Uterus (tissue), 4 donors: Measurements from ENCODE around the gene TGDS. TPM values are rescaled to one million over a fixed set of nuclear protein-coding genes. Genes with fewer than 3 reads are reported as not detected.

Source experiments
- DNase-seq, 2 donors: peaks; one replicate each; pipeline ENCODE4 v3.0.0-alpha.2; 2019 to 2020
- H3K27ac ChIP-seq, 2 donors: fragments of 200-600 bp; sonication (generic); 1 replicate in 1 of 2; 2 replicates in 1 of 2; pipeline ENCODE4 v1.5.1; 2016 to 2018
- H3K27me3 ChIP-seq, 2 donors: fragments of 200-600 bp; sonication (generic); one replicate each; pipeline ENCODE4 v1.5.1; 2018 to 2019; ENCODE audit warnings: control low read depth in 1 of 2
- H3K36me3 ChIP-seq, 2 donors: fragments of 200-600 bp; sonication (generic); one replicate each; pipeline ENCODE4 v1.5.1; 2019; ENCODE audit warnings: control low read depth in 1 of 2
- H3K4me1 ChIP-seq, 2 donors: fragments of 200-600 bp; sonication (generic); one replicate each; pipeline ENCODE4 v1.5.1; 2018 to 2019; ENCODE audit warnings: control low read depth in 1 of 2
- H3K4me3 ChIP-seq, 2 donors: fragments of 200-600 bp; sonication (generic); 1 replicate in 1 of 2; 2 replicates in 1 of 2; pipeline ENCODE4 v1.5.1; 2018 to 2019; ENCODE audit warnings: mild to moderate bottlenecking in 1 of 2
- H3K9me3 ChIP-seq, 2 donors: fragments of 200-600 bp; sonication (generic); one replicate each; pipeline ENCODE4 v1.5.1; 2019; ENCODE audit warnings: control low read depth in 1 of 2
- POLR2A ChIP-seq, 2 donors: fragments of 450-650 bp; IDR thresholded peaks; one replicate each; pipeline ENCODE4 v1.6.1; 2016; ENCODE audit warnings: antibody characterized with exemption in 2 of 2, mild to moderate bottlenecking in 1 of 2, moderate library complexity in 1 of 2
- intact Hi-C: fragments of 100-400 bp; cut with DNase I; formaldehyde crosslinking; loops from one replicate; pipeline ENCODE4 v1.15.1; 2023; ENCODE audit warnings: low total_unique reads
- total RNA-seq, 4 donors: library from RNA; depleted of rRNA in 3 of 4; stranded (reverse); fragments of >200 nt in 3 of 4; gene quantifications; one replicate each; pipeline versions ENCODE4 v1.1.0 to v1.2.4, GENCODE V29; 2014 to 2023
- TF ChIP-seq, protein P1 (sequence below), 4 experiments: fragments of 200-600 bp in 2 of 4; fragments of 450-650 bp in 2 of 4; sonication (generic) in 2 of 4; IDR thresholded peaks; one replicate each; pipeline ENCODE4 v1.5.1; 2016 to 2019; ENCODE audit warnings: antibody characterized with exemption in 4 of 4, mild to moderate bottlenecking in 2 of 4, moderate library complexity in 1 of 4
- donor health status: DM: yes; HTN: yes; CAD: no.

Gene TGDS
- total RNA-seq, 4 donors from 2014 or later: 10.2 to 29.7 (median 14.7) TPM

DNA sequence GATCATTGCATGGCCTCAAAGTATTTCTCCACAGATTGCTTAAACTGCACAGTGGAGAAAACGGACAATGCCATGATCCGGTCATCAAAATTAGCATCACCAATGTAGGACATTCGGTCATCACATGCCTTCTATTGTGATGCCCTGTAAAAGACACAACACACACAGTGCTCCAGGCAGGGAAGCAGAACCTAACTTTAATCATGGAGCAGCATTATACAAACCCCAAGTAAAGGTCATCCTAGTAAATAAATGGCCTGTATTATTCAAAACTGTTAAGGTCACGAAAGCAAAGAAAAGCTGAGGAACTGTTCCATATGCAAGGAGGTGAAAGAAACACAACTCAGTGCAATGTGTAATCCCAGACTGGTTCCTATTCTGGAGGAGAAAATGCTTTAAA is 42.2 kb downstream of the TGDS start:
- no peaks in the 10 kb centered on the region for H3K9me3 ChIP-seq
- H3K4me1 ChIP-seq: no peaks in the 10 kb centered on the region
- intact Hi-C loops: loop anchor here (10.0 kb wide), 1 partner anchor 51 kb away; the partner anchor contains the start of gene GPR180
- TF ChIP-seq POLR2A (IDR thresholded peaks at IDR 0.05): no peak
- TF ChIP-seq, protein P1, sequence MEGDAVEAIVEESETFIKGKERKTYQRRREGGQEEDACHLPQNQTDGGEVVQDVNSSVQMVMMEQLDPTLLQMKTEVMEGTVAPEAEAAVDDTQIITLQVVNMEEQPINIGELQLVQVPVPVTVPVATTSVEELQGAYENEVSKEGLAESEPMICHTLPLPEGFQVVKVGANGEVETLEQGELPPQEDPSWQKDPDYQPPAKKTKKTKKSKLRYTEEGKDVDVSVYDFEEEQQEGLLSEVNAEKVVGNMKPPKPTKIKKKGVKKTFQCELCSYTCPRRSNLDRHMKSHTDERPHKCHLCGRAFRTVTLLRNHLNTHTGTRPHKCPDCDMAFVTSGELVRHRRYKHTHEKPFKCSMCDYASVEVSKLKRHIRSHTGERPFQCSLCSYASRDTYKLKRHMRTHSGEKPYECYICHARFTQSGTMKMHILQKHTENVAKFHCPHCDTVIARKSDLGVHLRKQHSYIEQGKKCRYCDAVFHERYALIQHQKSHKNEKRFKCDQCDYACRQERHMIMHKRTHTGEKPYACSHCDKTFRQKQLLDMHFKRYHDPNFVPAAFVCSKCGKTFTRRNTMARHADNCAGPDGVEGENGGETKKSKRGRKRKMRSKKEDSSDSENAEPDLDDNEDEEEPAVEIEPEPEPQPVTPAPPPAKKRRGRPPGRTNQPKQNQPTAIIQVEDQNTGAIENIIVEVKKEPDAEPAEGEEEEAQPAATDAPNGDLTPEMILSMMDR (IDR thresholded peaks at IDR 0.05): no peak
- H3K4me3 ChIP-seq: no peak overlapping the region
- H3K27ac ChIP-seq: no peak overlapping the region
- no peaks in the 10 kb centered on the region for H3K27me3 ChIP-seq
- DNase-seq: no peak
- no peaks in the 10 kb centered on the region for H3K36me3 ChIP-seq

DNA sequence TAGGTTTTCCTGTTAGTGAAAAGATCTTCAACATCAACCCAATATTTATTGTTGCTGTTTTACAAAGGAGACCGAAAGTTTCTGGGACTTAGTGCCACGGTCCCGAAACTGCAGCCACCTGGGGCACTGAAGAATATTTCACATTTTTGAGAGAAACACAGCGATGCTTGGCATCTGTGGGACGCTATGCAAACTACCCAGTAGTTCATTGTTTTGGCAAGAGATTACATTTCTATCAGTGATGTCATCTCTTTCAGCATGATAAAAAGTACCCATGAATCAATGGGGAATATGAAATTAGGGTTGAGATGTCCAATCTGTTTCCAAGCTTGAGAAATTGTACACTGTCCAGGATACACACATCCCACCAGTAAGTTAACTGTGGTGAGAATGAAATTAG is 43.9 kb downstream of the TGDS start:
- no peaks in the 10 kb centered on the region for H3K4me1 ChIP-seq
- no peaks in the 10 kb centered on the region for H3K36me3 ChIP-seq
- H3K27me3 ChIP-seq: no peaks in the 10 kb centered on the region
- intact Hi-C loops: loop anchor here (10.0 kb wide), 1 partner anchor 53 kb away; the partner anchor contains the start of gene GPR180
- no peaks in the 10 kb centered on the region for H3K9me3 ChIP-seq
- TF ChIP-seq, protein P1 (IDR thresholded peaks at IDR 0.05): no peak
- TF ChIP-seq POLR2A (IDR thresholded peaks at IDR 0.05): no peak
- no peak for DNase-seq
- H3K4me3 ChIP-seq: no peak overlapping the region
- no peak overlapping the region for H3K27ac ChIP-seq

DNA sequence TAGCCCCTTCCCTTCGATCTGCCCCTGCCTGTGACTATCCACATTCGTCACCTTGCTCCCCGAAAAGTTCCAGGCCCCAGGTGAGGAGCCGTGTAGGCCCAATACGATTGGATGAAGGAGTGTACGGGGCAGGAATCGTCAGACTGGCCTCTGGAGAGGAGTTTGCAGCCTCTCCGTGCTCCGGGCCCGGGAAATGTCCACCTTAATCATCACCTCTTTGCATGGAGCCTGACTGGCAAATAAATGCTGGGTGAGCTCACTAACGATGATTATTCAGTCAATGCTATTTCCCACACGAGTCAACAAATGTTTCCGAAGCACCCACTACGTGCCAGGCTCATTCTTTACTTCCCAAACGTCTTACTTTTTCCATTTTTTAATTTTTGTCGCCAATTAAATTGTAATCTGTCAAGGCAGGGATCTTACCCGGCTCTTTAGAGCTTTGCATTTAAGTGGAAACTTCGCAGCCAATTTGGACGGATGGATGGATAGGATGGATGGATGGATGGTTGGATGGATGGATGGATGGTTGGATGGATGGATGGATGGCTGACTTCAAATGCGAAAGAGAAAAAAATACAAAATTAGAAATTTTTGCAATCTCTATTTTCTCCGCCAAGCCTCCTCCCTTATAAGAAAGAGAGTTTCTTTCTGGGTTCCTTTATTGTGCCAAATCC is 45.8 kb downstream of the TGDS start:
- Histone ChIP-seq H3K9me3 (no peaks in the 10 kb centered on the region), H3K27me3 (no peaks in the 10 kb centered on the region), H3K36me3 (no peaks in the 10 kb centered on the region), H3K27ac (peak overlapping the region; percentile 92 to 100), H3K4me3 (peak overlapping the region; percentile 55 to 68), H3K4me1 (no peaks in the 10 kb centered on the region)
- TF ChIP-seq, protein P1 (IDR thresholded peaks at IDR 0.05): no peak
- TF ChIP-seq POLR2A (IDR thresholded peaks at IDR 0.05): no peak
- peak in 1 of 2 donors; percentile 49 for DNase-seq
- intact Hi-C loops: loop anchor here (10.0 kb wide), 1 partner anchor 55 kb away; the partner anchor contains the start of gene GPR180

DNA sequence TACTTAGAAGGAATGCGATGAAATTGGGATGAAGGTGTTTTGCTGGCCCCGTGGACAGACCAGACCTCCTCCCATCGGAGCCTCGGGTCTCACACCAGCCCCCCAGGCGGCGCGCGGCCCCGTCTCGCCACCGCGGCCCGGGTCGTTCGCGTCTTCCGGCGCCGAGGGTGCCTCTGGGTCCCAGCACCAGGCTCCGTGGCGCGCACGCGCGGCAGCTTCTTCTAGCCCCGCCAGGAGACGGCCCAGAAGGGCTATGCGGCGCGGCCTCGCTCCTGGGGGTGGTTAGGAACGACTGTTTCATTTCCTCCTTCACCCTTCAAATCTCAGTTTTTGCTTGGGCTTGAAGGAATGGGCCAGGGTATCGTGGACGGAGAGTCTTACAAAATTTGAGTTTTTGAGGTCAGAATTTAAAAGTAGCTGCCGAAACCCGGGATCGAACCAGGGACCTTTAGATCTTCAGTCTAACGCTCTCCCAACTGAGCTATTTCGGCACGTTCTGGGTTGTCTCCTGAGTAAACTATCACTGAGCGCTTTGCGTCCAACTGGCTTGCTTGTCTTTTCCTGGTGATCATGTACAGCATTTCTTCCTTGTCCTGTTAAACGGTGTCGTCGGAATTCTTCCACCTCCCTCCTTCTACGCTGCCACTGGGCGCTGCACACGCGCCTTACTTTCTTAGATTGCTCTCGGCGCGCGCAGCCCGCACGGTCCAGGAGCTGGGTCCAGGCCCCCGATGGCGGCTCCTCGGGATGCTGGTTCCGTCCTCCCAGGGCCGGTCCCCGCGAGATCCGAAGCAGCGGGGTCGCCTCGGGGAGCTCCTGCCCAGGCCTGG is 46.5 kb downstream of the TGDS start:
- TF ChIP-seq POLR2A (IDR thresholded peaks at IDR 0.05): peak; percentile 8 to 39
- TF ChIP-seq, protein P1 (IDR thresholded peaks at IDR 0.05): peak in 1 of 4 experiments; percentile 26
- intact Hi-C loops: loop anchor here (10.0 kb wide), 1 partner anchor 55 kb away; the partner anchor contains the start of gene GPR180
- peak overlapping the region; percentile 92 to 100 for H3K27ac ChIP-seq

More for the DNA sequence above, 46.5 kb downstream of the TGDS start:
- no peaks in the 10 kb centered on the region for H3K4me1 ChIP-seq
- peak; percentile 92 to 95 for DNase-seq
- peak overlapping the region; percentile 55 to 68 for H3K4me3 ChIP-seq
- no peaks in the 10 kb centered on the region for H3K36me3 ChIP-seq
- no peaks in the 10 kb centered on the region for H3K27me3 ChIP-seq
- no peaks in the 10 kb centered on the region for H3K9me3 ChIP-seq
